ENCODE data around the gene TMEM9. TPM values are rescaled to one million over a fixed set of nuclear protein-coding genes. Genes with fewer than 3 reads are reported as not detected.

TMEM9 gene
- total RNA-seq, 4 donors from 2014 or later: 51.7 to 61.5 (median 56.7) TPM

GRCh38 chr1:201111156-201111555 is 43.1 kb downstream of the TMEM9 start:
- no peak for TF ChIP-seq CTCF (IDR thresholded peaks at IDR 0.05)
- no peak for TF ChIP-seq EP300 (IDR thresholded peaks at IDR 0.05)
- no peak for TF ChIP-seq POLR2A (IDR thresholded peaks at IDR 0.05)
- 81% methylated on average over 6 to 7 of the region's 7 CpGs for WGBS, 2 donors (ENCODE audit: low coverage in 1 of 2)

GRCh38 chr1:201110616-201111015 is 43.7 kb downstream of the TMEM9 start:
- 90 to 92% methylated on average over 2 to 4 of the region's 5 CpGs for WGBS, 2 donors (ENCODE audit: low coverage in 1 of 2)
- no peaks in the 10 kb centered on the region for H3K9me3 ChIP-seq
- no peak for ATAC-seq
- no peak overlapping the region for H3K27ac ChIP-seq
- H3K36me3 ChIP-seq: no peaks in the 10 kb centered on the region
- H3K4me1 ChIP-seq: peaks cover 0 to 19% (median 0%) of the 10 kb centered on the region in 3 donors
- no peak overlapping the region for H3K4me3 ChIP-seq
- TF ChIP-seq EP300 (IDR thresholded peaks at IDR 0.05) (no peak), POLR2AphosphoS5 (IDR thresholded peaks at IDR 0.05) (no peak), CTCF (IDR thresholded peaks at IDR 0.05) (no peak), POLR2A (IDR thresholded peaks at IDR 0.05) (no peak)
- peaks cover 5% of the 10 kb centered on the region for H3K27me3 ChIP-seq

More at GRCh38 chr1:201111156-201111555, 43.1 kb downstream of the TMEM9 start:
- H3K36me3 ChIP-seq: no peaks in the 10 kb centered on the region
- peaks cover 5% of the 10 kb centered on the region for H3K27me3 ChIP-seq
- H3K4me1 ChIP-seq: peaks cover 0 to 19% (median 0%) of the 10 kb centered on the region in 3 donors
- no peaks in the 10 kb centered on the region for H3K9me3 ChIP-seq
- no peak overlapping the region for H3K27ac ChIP-seq
- ATAC-seq: no peak
- H3K4me3 ChIP-seq: no peak overlapping the region

GRCh38 chr1:201110138-201110537 is 44.1 kb downstream of the TMEM9 start:
- TF ChIP-seq POLR2A (IDR thresholded peaks at IDR 0.05) (no peak), POLR2AphosphoS5 (IDR thresholded peaks at IDR 0.05) (no peak), EP300 (IDR thresholded peaks at IDR 0.05) (no peak), CTCF (IDR thresholded peaks at IDR 0.05) (no peak)
- WGBS, 2 donors (ENCODE audit: low coverage in 1 of 2): 85 to 100% methylated on average over 1 to 6 of the region's 10 CpGs

GRCh38 chr1:201109651-201110050 is 44.6 kb downstream of the TMEM9 start:
- ATAC-seq: no peak
- Histone ChIP-seq H3K36me3 (no peaks in the 10 kb centered on the region), H3K27ac (no peak overlapping the region), H3K9me3 (no peaks in the 10 kb centered on the region), H3K27me3 (peaks cover 5% of the 10 kb centered on the region), H3K4me1 (peaks cover 0 to 9% (median 0%) of the 10 kb centered on the region in 3 donors), H3K4me3 (no peak overlapping the region)
- TF ChIP-seq CTCF (IDR thresholded peaks at IDR 0.05) (no peak), POLR2AphosphoS5 (IDR thresholded peaks at IDR 0.05) (no peak), POLR2A (IDR thresholded peaks at IDR 0.05) (no peak), EP300 (IDR thresholded peaks at IDR 0.05) (no peak)
- WGBS, 2 donors (ENCODE audit: low coverage in 1 of 2): 100% methylated on average over 1 of the region's 1 CpG; no CpG with 5 or more reads in 1 of the 2 donors

More at GRCh38 chr1:201110138-201110537, 44.1 kb downstream of the TMEM9 start:
- H3K27me3 ChIP-seq: peaks cover 5% of the 10 kb centered on the region
- H3K27ac ChIP-seq: no peak overlapping the region
- H3K9me3 ChIP-seq: no peaks in the 10 kb centered on the region
- no peaks in the 10 kb centered on the region for H3K36me3 ChIP-seq
- no peak for ATAC-seq
- H3K4me3 ChIP-seq: no peak overlapping the region
- H3K4me1 ChIP-seq: peaks cover 0 to 14% (median 0%) of the 10 kb centered on the region in 3 donors

- no peak overlapping the region for H3K4me3 ChIP-seq
- no peak overlapping the region for H3K27ac ChIP-seq
- 67% methylated on average over 1 of the region's 1 CpG; no CpG with 5 or more reads in 1 of the 2 donors for WGBS, 2 donors (ENCODE audit: low coverage in 1 of 2)
- TF ChIP-seq CTCF (IDR thresholded peaks at IDR 0.05) (no peak), POLR2AphosphoS5 (IDR thresholded peaks at IDR 0.05) (no peak), POLR2A (IDR thresholded peaks at IDR 0.05) (no peak), EP300 (IDR thresholded peaks at IDR 0.05) (no peak)
- H3K9me3 ChIP-seq: no peaks in the 10 kb centered on the region
- no peaks in the 10 kb centered on the region for H3K36me3 ChIP-seq
- H3K27me3 ChIP-seq: peaks cover 5% of the 10 kb centered on the region
- H3K4me1 ChIP-seq: peaks cover 0 to under 1% (median 0%) of the 10 kb centered on the region in 3 donors
- no peak for ATAC-seq
Observed at GRCh38 chr1:201108614-201109013, 45.7 kb downstream of the TMEM9 start.
